ENCODE results near the gene SMOC2.
"Not testable (repeated sequence)": the region's sequence is repeated elsewhere in the genome, so short reads cannot be mapped to it uniquely, and the experiment has no call there.

The SMOC2 gene

DNA sequence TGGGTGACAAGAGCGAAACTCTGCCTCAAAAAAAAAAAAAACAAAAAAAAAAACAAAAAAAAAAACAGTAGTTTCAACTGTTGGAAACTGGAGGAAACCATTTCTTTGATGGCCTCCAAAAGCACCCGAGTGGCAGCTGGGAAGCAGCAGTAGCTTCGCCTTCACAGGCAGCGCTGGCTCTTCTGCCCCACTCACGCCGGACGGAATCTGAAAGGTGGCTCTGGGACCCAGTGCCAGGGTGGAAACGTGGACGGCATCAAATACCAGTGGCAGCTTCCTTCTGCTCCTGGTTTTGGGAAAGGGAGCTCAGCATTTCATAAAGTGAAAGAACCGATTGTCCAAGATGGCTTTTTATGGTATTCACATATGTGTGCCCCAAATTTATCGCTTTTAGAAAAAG lies 159.4 kb downstream of the SMOC2 start:
- DNase-seq (ENCODE audit: low read depth, low spot score), result no peak

DNA sequence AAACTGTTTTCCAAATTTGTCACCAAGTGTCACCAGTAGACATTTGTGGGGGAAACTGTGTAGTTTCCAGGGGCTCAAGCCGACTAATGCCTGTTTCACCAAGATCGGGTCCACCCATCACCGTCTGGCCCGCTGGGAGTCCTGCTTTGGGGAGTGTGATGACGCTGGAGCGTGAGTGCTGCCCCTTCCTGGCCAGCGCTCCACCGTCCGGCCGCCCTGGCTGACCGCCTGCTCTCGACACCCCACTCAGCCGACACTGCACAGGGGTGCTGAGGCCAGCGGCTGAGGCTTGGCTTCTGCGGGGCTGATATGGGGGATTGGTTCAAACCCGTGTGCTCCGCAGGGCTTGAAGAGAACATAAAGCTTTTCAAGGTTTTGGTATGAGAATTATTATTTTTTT lies 160.1 kb downstream of the SMOC2 start:
- DNase-seq (ENCODE audit: low read depth, low spot score), result no peak

DNA sequence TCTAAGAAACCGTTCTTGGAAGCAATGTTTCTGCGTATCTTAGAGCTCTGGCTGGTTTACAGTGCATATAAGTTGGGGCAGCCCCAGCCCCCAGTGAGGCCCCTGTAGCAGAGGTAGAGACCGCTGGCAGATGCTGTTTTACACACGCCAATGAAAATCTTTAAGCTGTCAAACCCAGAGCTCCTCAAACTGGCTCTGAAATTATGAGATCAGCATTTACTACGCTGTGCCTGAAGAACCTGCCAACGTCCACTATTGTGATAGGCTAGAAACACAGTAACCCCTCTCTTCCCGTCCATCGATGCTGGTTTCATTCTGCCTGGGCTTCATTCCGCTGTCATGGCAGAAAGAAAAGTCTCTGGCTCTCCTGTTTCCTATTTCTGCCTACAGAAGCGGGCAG lies 160.6 kb downstream of the SMOC2 start:
- no peak for DNase-seq (ENCODE audit: low read depth, low spot score)

- no peak for DNase-seq (ENCODE audit: low read depth, low spot score)
Measured at GRCh38 chr6:168602576-168602975, 161.6 kb downstream of the SMOC2 start.

DNA sequence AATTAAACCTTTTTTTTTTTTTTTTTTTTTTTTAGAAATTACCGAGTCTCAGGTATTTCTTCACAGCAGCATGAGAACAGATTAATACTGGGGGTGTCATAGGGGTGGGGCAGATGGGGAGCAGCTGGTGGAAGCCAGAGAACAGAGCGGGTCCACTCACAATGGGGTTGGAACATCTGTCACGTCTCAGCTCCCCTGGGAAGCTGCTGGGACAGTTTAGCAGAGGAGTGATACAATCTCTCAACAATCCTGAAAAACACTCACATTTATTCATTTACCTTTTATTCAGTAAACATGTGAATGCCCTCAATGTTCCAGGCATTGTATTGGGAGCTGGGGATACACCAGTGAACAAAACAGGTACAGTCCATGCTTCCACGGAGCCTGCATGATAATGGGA lies 162.2 kb downstream of the SMOC2 start:
- no peak for DNase-seq (ENCODE audit: low read depth, low spot score)

GRCh38 chr6:168605964-168606363 lies 165.0 kb downstream of the SMOC2 start:
- no peak for DNase-seq (ENCODE audit: low read depth, low spot score)

DNA sequence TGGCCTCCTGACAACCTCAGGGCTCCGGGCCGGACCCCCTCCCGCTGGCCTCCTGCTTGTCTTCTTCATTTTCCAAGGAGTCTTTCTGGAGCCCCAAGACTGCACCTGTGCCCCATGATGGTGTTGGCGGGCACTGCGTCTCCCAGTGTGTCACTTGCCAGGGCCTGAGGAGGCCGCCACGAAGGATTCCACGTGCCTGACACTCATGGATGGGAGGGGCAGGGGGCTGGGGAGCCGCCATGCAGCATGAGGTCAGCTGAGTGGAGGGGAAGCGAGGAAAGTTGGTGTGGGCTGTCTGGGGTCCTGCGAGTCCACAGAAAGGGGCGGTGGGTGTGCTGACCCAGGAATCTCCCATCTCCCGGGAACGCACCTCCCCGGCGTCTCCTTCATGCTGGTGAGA lies 165.7 kb downstream of the SMOC2 start:
- DNase-seq (ENCODE audit: low read depth, low spot score), result no peak

DNA sequence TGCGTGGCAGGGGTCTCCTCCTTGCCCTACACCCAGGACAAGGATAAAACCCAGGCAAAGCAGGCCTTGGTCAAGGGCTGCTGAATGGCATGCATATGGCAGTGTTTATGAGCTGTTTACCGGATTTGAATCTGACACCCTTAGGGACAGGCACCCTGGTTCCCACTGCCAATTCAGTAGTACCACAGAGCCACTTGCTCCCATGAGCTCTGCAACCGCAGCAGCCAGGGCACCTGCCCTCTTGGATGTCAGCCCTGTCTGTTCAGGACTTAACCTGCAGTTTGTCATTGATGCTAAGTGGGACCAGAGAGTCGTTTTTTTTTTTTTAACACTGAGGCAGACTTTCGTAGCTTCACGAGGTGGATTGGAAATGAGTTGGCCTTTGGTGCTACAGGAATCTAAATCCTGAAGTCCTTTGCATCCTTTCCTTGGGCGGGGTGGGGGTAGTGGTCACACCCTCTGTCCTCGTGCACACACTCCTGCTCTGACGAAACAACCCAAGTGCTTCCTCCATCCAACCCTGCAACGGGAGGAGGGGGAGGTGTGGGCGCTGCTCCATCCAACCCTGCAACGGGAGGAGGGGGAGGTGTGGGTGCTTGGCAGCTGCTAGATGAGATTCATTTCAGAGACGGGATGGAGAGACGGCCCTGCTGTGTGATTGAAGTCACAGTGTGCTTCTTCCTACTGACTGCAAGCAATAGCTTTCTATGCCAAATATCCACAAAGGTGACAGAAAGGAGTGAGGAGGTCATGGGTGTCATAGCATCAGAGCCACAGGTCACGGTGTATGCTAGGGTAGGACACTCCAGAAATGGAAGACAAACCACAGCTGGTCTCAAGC lies 166.5 kb downstream of the SMOC2 start:
- DNase-seq (ENCODE audit: low read depth, low spot score), result no peak

DNA sequence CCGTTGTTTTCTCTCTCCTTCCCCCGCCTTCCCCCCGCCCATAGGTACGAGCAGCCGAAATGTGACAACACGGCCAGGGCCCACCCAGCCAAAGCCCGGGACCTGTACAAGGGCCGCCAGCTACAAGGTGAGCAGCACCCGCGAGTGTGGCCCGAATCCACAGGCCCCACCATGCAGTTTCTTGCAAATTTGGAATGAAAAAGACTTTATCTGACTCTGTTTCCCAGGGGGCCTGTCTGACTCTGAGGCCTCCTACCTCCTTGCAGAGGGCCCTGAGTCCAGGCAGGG lies 167.1 kb downstream of the SMOC2 start:
- no peak for DNase-seq (ENCODE audit: low read depth, low spot score)

DNA sequence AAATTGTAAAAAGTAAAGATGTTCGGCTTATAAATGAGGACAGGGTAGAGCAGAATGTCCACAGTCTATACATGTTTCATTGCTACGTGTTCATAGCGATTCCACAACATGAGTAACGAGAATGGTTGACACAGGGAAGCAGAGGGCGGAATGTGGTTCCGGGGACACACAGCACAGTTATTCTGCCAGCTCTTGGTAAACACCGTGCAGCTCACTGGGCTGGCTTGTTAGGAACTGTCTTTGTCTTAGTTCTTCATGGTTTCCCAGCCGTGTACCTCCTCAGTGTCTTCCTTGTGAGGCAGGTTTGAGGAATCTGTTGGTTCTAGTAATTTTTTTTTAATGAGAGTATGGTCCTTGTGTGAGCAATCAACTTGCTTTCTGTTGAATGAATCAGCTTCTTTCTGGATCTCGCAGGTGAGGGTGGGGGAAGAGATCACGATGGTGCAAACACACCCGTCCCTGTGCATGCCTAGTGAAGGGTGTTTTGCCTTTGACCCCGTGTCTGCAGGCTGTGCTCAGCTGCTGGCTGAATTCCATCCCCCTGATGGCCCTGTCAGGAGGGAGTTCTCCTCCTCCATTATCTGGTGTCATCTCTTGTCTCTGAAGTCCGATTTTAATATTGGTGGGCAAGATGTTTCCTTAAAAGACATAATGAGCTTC lies 168.2 kb downstream of the SMOC2 start:
- DNase-seq (ENCODE audit: low read depth, low spot score), result no peak

GRCh38 chr6:168609914-168610490 lies 169.0 kb downstream of the SMOC2 start:
- DNase-seq (ENCODE audit: low read depth, low spot score), result no peak

DNA sequence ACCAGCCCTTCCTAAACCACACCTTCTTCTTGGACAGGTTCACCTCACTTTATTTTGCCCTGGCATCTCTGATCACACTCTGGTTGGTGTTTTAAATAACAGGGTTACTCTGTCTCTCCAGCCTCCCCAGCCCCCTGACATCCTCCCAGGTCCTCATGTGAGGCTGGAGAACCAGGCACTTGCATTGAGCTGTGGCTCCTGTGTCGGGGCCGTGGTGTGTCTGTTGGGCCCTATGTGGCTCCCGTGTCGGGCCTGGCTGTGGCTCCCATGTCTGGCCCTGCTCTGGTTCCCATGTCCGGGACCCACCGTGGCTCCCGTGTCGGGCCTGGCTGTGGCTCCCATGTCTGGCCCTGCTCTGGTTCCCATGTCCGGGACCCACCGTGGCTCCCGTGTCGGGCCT lies 170.0 kb downstream of the SMOC2 start:
- not testable (repeated sequence) for DNase-seq (ENCODE audit: low read depth, low spot score)

- no peak for DNase-seq (ENCODE audit: low read depth, low spot score)
Measured at GRCh38 chr6:168611691-168612090, 170.7 kb downstream of the SMOC2 start.

- no peak for DNase-seq (ENCODE audit: low read depth, low spot score)
Measured at GRCh38 chr6:168612586-168612985, 171.6 kb downstream of the SMOC2 start.

DNA sequence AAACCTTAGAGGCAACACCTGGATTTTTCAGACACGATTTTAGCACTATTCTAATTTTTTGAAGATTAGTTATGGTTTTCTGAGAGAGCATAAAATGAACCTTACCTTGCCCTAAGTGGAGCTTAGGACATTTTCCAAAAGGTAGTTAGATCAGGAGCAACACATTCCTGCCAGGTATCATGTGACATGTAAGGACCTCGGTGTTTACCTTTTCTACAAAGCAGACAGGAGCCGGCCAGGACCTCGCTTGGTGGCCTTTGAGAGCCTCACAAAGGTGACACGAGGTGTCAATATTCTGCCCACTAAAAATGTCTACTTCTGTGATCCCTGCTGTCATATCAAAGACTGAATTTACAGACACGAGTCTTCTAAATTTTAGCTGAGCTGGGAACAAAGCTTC lies 174.9 kb downstream of the SMOC2 start:
- no peak for DNase-seq (ENCODE audit: low read depth, low spot score)

GRCh38 chr6:168616816-168617765 lies 176.1 kb downstream of the SMOC2 start:
- no peak for DNase-seq (ENCODE audit: low read depth, low spot score)

GRCh38 chr6:168618546-168619315 lies 177.7 kb downstream of the SMOC2 start:
- DNase-seq (ENCODE audit: low read depth, low spot score), result no peak

- no peak for DNase-seq (ENCODE audit: low read depth, low spot score)
Measured at GRCh38 chr6:168619560-168620314, 178.8 kb downstream of the SMOC2 start.

GRCh38 chr6:168620578-168620977 lies 179.6 kb downstream of the SMOC2 start:
- DNase-seq (ENCODE audit: low read depth, low spot score), result no peak

- no peak for DNase-seq (ENCODE audit: low read depth, low spot score)
Measured at GRCh38 chr6:168623736-168624135, 182.8 kb downstream of the SMOC2 start.

Data from brain pericyte (primary cell).